A673 (cell line): ENCODE data around the gene ZFAND2A. TPM values are rescaled to one million over a fixed set of nuclear protein-coding genes. Genes with fewer than 3 reads are reported as not detected.
"Not testable (repeated sequence)": the region's sequence is repeated elsewhere in the genome, so short reads cannot be mapped to it uniquely, and the experiment has no call there.

Experiments
- BruUV-seq: library from RNA; stranded (reverse); fragments of 400-500 nt; replicated peaks from 2 replicates; lab custom pipeline; 2021; lab: Mats Ljungman, UMichigan
- CTCF ChIA-PET: fragments of 300-600 bp; sonication (Branson Sonifier 250); formaldehyde crosslinking; loops from one replicate; lab custom pipeline; 2022; ENCODE audit warnings: antibody characterized with exemption; lab: Charles Lee
- POLR2A ChIA-PET: fragments of 300-600 bp; sonication (Branson Sonifier 250); formaldehyde crosslinking; loops from one replicate; lab custom pipeline; 2022; ENCODE audit warnings: antibody characterized with exemption; ENCODE audit not compliant: low non-redundant PET; lab: Charles Lee
- DNase-seq: peaks from one replicate; pipeline ENCODE4 v3.0.0-alpha.2; 2015; ENCODE audit warnings: low spot score
- H3K27ac ChIP-seq: fragments of 200-600 bp; sonication (generic); 2 replicates; pipeline ENCODE4 v1.5.1; 2016; ENCODE audit warnings: mixed run types, low read depth, mild to moderate bottlenecking, mixed read lengths, antibody characterized with exemption, low read length; ENCODE audit not compliant: poor library complexity, severe bottlenecking
- H3K27me3 ChIP-seq: fragments of 200-600 bp; sonication (generic); replicated peaks from 2 replicates; pipeline ENCODE4 v1.6.1; 2017; ENCODE audit warnings: mixed run types, low read depth, mild to moderate bottlenecking, mixed read lengths, antibody characterized with exemption, low read length; ENCODE audit not compliant: insufficient read depth, poor library complexity
- H3K36me3 ChIP-seq: fragments of 200-600 bp; sonication (generic); 2 replicates; pipeline ENCODE4 v1.6.1; 2016; ENCODE audit warnings: mixed run types, mild to moderate bottlenecking, mixed read lengths, antibody characterized with exemption, low read length; ENCODE audit not compliant: insufficient read depth, poor library complexity, severe bottlenecking
- H3K4me1 ChIP-seq: fragments of 200-600 bp; sonication (generic); 2 replicates; pipeline ENCODE4 v1.6.1; 2017; ENCODE audit warnings: mixed run types, mild to moderate bottlenecking, mixed read lengths, antibody characterized with exemption, low read length; ENCODE audit not compliant: insufficient read depth, poor library complexity, severe bottlenecking
- H3K4me3 ChIP-seq: fragments of 200-600 bp; sonication (generic); 2 replicates; pipeline ENCODE4 v1.5.1; 2016; ENCODE audit warnings: low read depth, mixed run types, mild to moderate bottlenecking, mixed read lengths, low read length; ENCODE audit not compliant: poor library complexity, severe bottlenecking
- H3K9me3 ChIP-seq: fragments of 200-600 bp; sonication (generic); 2 replicates; pipeline ENCODE4 v1.6.1; 2016; ENCODE audit warnings: mixed run types, low read depth, mild to moderate bottlenecking, mixed read lengths, antibody characterized with exemption, low read length; ENCODE audit not compliant: poor library complexity, severe bottlenecking
- CTCF ChIP-seq: fragments of 300-800, 200-600 bp; sonication (generic); conservative IDR thresholded peaks from 2 replicates; pipeline ENCODE4 v1.5.1; 2017; ENCODE audit warnings: low read depth, mild to moderate bottlenecking, antibody characterized with exemption, low read length, moderate library complexity, mixed read lengths
- EZH2 ChIP-seq: fragments of 200-600 bp; sonication (generic); IDR thresholded peaks from 2 replicates; pipeline ENCODE4 v1.6.1; 2017; ENCODE audit warnings: borderline replicate concordance, low read depth, mild to moderate bottlenecking, mixed read lengths, antibody characterized with exemption, low read length; ENCODE audit not compliant: poor library complexity, severe bottlenecking
- intact Hi-C: fragments of 100-400 bp; cut with micrococcal nuclease; formaldehyde crosslinking; loops from one replicate; pipeline ENCODE4 v1.10.0; 2022; ENCODE audit not compliant: unreplicated experiment
- total RNA-seq: library from RNA; stranded (reverse); gene quantifications from 2 replicates; pipeline ENCODE4 v1.2.3, GENCODE V29; 2021

ZFAND2A gene
- total RNA-seq, 1 experiment from 2014 or later, result 27.4 TPM

GRCh38 chr7:1117321-1117928, 42.6 kb downstream of the ZFAND2A start:
- no peaks in the 10 kb centered on the region for H3K9me3 ChIP-seq
- ChIA-PET CTCF (no interaction called here), POLR2A (no interaction called here)
- no peaks in the 10 kb centered on the region for H3K36me3 ChIP-seq
- TF ChIP-seq EZH2 (no peak), CTCF (no peak)
- no peaks in the 10 kb centered on the region for H3K27me3 ChIP-seq
- H3K4me1 ChIP-seq, result peaks cover 6% of the 10 kb centered on the region
- H3K4me3 ChIP-seq, result no peak overlapping the region
- no TSS peak for BruUV-seq
- DNase-seq, result no peak
- intact Hi-C loops, result no loop called here
- no peak overlapping the region for H3K27ac ChIP-seq

- H3K27ac ChIP-seq, H3K27me3 ChIP-seq, BruUV-seq, H3K9me3 ChIP-seq, intact Hi-C loops, CTCF ChIA-PET, POLR2A ChIA-PET, H3K4me1 ChIP-seq, H3K36me3 ChIP-seq, DNase-seq, H3K4me3 ChIP-seq: not testable (repeated sequence)
Measured at GRCh38 chr7:1116383-1117008, 43.5 kb downstream of the ZFAND2A start.

GRCh38 chr7:1115171-1116045, 44.6 kb downstream of the ZFAND2A start:
- H3K27me3 ChIP-seq, H3K27ac ChIP-seq, BruUV-seq, DNase-seq, H3K4me1 ChIP-seq, POLR2A ChIA-PET, H3K9me3 ChIP-seq, H3K36me3 ChIP-seq, intact Hi-C loops, H3K4me3 ChIP-seq, CTCF ChIA-PET: not testable (repeated sequence)

GRCh38 chr7:1114505-1114904, 45.5 kb downstream of the ZFAND2A start:
- CTCF ChIA-PET, result no interaction called here
- BruUV-seq, result no TSS peak
- no peak for TF ChIP-seq EZH2
- TF ChIP-seq CTCF, result no peak
- H3K36me3 ChIP-seq, result no peaks in the 10 kb centered on the region
- no peaks in the 10 kb centered on the region for H3K4me1 ChIP-seq
- POLR2A ChIA-PET, result no interaction called here
- no peaks in the 10 kb centered on the region for H3K9me3 ChIP-seq
- no peak for DNase-seq
- intact Hi-C loops, result no loop called here
- no peaks in the 10 kb centered on the region for H3K27me3 ChIP-seq
- H3K27ac ChIP-seq, result no peak overlapping the region
- no peak overlapping the region for H3K4me3 ChIP-seq
